H1 (cell line): ENCODE measurements around the gene LLGL1. TPM values are rescaled to one million over a fixed set of nuclear protein-coding genes. Genes with fewer than 3 reads are reported as not detected.

Source experiments
- ATF2 ChIP-seq: IDR thresholded peaks from 2 replicates; pipeline ENCODE4 v1.6.1; 2012; ENCODE audit warnings: low read length, inconsistent platforms
- CHD7 ChIP-seq: fragments of 300-600 bp; sonication (generic); IDR thresholded peaks from 2 replicates; pipeline ENCODE4 v1.7.1; 2012; ENCODE audit warnings: low read length, moderate library complexity, mild to moderate bottlenecking, inconsistent platforms; ENCODE audit not compliant: insufficient replicate concordance
- CTBP2 ChIP-seq: IDR thresholded peaks from 2 replicates; pipeline ENCODE4 v1.7.0; 2011; ENCODE audit warnings: borderline replicate concordance, mild to moderate bottlenecking, moderate library complexity, mixed read lengths, low read length; ENCODE audit not compliant: insufficient read depth, insufficient read length
- JUND ChIP-seq: IDR thresholded peaks from 2 replicates; pipeline ENCODE4 v1.6.1; 2011; ENCODE audit warnings: mild to moderate bottlenecking, improper control_type of control experiment, low read length
- KDM4A ChIP-seq: IDR thresholded peaks from one replicate; pipeline ENCODE4 v1.7.1; 2012; ENCODE audit warnings: low read depth, mild to moderate bottlenecking, moderate library complexity, low read length, inconsistent platforms; ENCODE audit not compliant: severe bottlenecking
- POLR2A ChIP-seq, 2 experiments: IDR thresholded peaks; 1 replicate in 1 of 2; 2 replicates in 1 of 2; pipeline ENCODE4 v1.6.1; 2011; ENCODE audit warnings: low read depth in 2 of 2, low read length in 2 of 2, mild to moderate bottlenecking in 2 of 2; ENCODE audit errors: control extremely low read depth in 1 of 2
- SIRT6 ChIP-seq: IDR thresholded peaks from one replicate; pipeline ENCODE4 v1.7.1; 2012; ENCODE audit warnings: low read length, inconsistent platforms
- SP2 ChIP-seq: IDR thresholded peaks from 2 replicates; pipeline ENCODE4 v1.6.1; 2012; ENCODE audit warnings: mild to moderate bottlenecking, low read length, inconsistent platforms
- polyA plus RNA-seq, 7 experiments: library from polyadenylated mRNA; depleted of rRNA in 3 of 7; stranded (reverse) in 5 of 7; unstranded in 2 of 7; fragments of >200 nt in 5 of 7; fragments of 200-250 nt in 2 of 7; gene quantifications; 1 replicate in 5 of 7; 2 replicates in 1 of 7; 4 replicates in 1 of 7; pipeline versions ENCODE4 v1.2.1 to v1.2.3, GENCODE V29; 2011 to 2013; ENCODE audit warnings: missing spikeins in 2 of 7, mixed read lengths in 2 of 7
- total RNA-seq: library from RNA; stranded (reverse); fragmentation: NEBNext Ultra II Directional; extraction: Animal tissue kit (Norgen Biotek cat#: 25700); gene quantifications from 2 replicates; pipeline ENCODE4 v1.2.1, GENCODE V29; 2021

LLGL1 gene
- total and polyA plus RNA-seq, 2 of the 8 experiments (the other 6 are each of a cell fraction or from before 2014, with no cell fraction given) = 71.3 to 107 TPM

GRCh38 chr17:18260332-18261145 is 35.1 kb downstream of the LLGL1 start, which contains the start of gene MIEF2 (continued):
- TF ChIP-seq CHD7 = no peak
- peak; percentile 97 for TF ChIP-seq KDM4A
- no peak for TF ChIP-seq CTBP2
- 0 out of 2 replicates have a peak, but pooled peaks have one; percentile 4 for TF ChIP-seq ATF2
- TF ChIP-seq POLR2A (IDR thresholded peaks at IDR 0.05; ENCODE audit: control extremely low read depth in 1 of 2, low read depth in 2 of 2, low read length in 2 of 2) = peak in 1 of 2 experiments; percentile 91; a peak in 2 of 3 replicates
- peak; percentile 70 for TF ChIP-seq SP2
- TF ChIP-seq SIRT6 = no peak
- 0 out of 2 replicates have a peak, but pooled peaks have one; percentile 6 for TF ChIP-seq JUND
